Mammary epithelial cell (primary cell): ENCODE results near the gene HOMEZ.

ENCODE experiments used
- EZH2 ChIP-seq: IDR thresholded peaks from 2 replicates; pipeline ENCODE4 v1.6.1; 2012; ENCODE audit warnings: low read length, inconsistent platforms, borderline replicate concordance
- TF ChIP-seq, protein P1 (sequence below), 2 donors: IDR thresholded peaks in 1 of 2; conservative IDR thresholded peaks in 1 of 2; 2 replicates each; pipeline ENCODE4 v1.5.1; 2011 to 2012; ENCODE audit warnings: inconsistent platforms in 2 of 2, low read length in 2 of 2, mild to moderate bottlenecking in 2 of 2, control low read depth in 1 of 2, low read depth in 1 of 2; ENCODE audit not compliant: insufficient read depth in 1 of 2; ENCODE audit errors: extremely low read depth in 1 of 2

DNA sequence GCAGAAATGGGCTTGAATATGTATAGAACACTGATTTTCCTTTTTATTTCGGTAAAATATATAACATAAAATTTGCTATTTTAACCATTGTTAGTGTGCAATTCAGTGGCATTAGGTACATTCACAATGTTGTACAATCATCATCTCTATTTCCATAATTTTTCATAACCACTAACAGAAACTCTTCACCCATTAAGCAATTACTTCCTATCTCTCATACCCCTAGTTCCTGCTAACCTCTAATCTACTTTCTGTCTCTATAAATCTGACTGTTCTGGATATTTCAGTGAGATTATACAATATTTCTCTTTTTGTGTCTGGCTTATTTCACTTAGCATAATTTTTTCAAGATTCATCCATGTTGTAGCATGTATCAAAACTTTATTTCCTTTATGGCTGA is 57.1 kb downstream of the HOMEZ start:
- TF ChIP-seq, protein P1, sequence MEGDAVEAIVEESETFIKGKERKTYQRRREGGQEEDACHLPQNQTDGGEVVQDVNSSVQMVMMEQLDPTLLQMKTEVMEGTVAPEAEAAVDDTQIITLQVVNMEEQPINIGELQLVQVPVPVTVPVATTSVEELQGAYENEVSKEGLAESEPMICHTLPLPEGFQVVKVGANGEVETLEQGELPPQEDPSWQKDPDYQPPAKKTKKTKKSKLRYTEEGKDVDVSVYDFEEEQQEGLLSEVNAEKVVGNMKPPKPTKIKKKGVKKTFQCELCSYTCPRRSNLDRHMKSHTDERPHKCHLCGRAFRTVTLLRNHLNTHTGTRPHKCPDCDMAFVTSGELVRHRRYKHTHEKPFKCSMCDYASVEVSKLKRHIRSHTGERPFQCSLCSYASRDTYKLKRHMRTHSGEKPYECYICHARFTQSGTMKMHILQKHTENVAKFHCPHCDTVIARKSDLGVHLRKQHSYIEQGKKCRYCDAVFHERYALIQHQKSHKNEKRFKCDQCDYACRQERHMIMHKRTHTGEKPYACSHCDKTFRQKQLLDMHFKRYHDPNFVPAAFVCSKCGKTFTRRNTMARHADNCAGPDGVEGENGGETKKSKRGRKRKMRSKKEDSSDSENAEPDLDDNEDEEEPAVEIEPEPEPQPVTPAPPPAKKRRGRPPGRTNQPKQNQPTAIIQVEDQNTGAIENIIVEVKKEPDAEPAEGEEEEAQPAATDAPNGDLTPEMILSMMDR (conservative IDR thresholded peaks at IDR 0.05 in 1 of 2, IDR thresholded peaks at IDR 0.05 in 1 of 2; ENCODE audit: extremely low read depth in 1 of 2, insufficient read depth in 1 of 2, low read depth in 1 of 2, low read length in 2 of 2) = no peak
- TF ChIP-seq EZH2 = no peak
